Activated CD8-positive, alpha-beta memory T cell treated with anti-CD3 and anti-CD28 coated beads, Interleukin-2, amount 50 U/mL, for 4 hours (primary cell): ENCODE data around the gene STK11.

ENCODE experiments used
- DNase-seq: peaks from one replicate; pipeline ENCODE4 v3.0.0-alpha.2; 2020

Gene STK11

DNA sequence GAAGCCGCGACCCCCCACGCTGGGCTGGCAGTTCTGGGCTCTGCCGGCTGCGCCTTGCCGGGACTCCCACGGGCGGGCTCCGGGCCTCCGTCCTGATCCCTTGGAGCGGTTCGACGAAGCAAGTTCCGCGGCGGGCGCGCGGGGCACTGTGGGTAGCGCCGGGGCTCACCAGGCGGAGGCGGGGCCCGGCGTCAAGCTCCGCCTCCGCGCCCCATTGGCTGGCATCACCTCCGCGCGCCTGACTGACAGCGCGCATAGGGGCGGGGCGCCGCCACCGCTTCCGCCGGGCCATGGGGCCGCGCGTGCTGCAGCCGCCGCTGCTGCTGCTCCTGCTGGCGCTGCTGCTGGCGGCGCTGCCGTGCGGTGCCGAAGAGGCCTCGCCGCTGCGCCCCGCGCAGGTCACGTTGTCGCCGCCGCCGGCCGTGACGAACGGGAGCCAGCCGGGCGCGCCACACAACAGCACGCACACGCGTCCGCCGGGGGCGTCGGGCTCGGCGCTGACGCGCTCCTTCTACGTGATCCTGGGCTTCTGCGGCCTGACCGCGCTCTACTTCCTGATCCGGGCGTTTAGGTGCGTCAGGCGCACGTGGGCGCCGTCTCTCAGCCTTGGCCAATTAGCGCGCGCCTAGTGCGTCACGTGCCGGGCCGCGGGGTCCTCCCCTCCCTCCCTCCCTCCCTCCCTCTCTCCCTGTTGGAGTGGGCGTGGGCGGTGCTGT, 69.8 kb downstream of the STK11 start, which contains the start of gene FAM174C:
Gene FAM174C, plus strand, starts transcription at position 271 of the 716 bp plus-strand sequence. Its CDS starts 20 bp downstream, at position 291.
- peak; percentile 96 for DNase-seq

DNA sequence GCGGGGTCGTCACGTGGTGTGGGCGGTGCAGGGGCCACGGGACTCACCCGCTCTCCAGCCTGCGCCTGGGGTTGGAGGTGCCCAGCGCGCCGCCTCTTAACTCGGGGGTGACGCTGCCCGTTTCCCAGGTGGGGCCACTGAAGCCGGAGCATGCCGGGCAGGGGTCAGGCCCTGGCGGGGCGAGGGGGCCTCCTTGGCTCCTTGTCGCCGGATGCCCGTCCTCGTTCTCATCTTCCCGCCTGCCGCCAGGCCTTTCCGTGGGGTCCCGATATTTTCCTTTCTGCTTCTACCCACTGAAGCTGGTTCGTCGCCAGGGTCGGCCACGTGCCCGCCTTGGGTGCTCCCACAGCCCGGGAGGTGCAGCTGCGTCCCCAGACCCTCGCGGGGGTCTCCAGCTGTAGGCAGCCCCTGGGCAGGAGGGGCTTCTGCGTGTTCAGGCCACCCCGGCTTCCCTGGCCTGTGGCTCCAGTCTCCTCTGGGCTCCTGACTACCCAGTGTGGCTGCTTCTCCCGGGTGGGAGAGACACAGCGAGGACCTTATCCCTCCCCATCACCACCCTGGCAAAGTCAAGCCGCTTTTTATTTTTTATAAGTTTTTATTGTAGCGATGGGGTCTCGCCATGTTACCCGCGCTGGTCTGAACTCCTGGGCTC, 70.5 kb downstream of the STK11 start:
- DNase-seq, result no peak

DNA sequence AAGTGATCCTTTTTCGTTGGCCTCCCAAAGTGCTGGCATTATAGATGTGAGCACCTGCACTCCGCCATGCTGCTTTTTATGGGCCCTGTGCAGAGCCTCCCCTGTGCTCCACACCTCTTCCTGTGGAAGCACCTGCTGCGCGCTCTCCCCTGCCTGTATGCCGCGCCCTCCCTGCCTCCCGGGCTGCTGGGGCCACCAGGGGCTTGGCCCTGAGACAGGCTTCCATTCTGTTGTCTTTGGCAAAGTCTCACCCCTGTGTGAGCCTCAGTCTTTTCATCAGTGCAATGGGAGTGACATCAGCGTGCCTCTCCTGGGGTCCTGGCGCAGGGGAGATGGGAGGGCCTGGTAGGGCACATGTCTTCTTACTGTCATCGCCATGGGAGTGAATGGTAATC, 71.0 kb downstream of the STK11 start:
- DNase-seq, result no peak

DNA sequence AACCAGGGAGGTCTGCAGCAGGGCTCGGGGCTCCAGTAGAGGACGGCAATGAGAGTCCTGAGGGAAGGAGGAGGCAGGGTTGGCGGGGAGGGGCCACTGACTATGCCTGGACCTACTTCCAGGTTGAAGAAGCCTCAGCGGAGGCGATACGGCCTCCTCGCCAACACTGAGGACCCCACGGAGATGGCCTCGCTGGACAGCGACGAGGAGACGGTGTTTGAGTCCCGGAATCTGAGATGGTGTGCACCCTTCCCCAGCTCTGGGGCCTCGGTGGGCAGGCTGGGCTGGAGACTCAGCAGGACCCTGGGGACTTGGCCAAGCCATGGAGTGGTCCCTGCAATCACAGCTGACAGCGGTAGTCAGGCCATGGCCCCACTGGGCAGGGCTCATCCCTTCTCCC, 71.5 kb downstream of the STK11 start:
- DNase-seq, result no peak
